NT2/D1 (cell line): Measurements from ENCODE around the gene TGFBI.

ENCODE experiments used
- DNase-seq: peaks from one replicate; pipeline ENCODE4 v3.0.0-alpha.2; 2011; ENCODE audit warnings: low read depth, low spot score
- H3K27me3 ChIP-seq: 2 replicates; pipeline ENCODE4 v1.6.0; 2011; ENCODE audit warnings: mild to moderate bottlenecking; ENCODE audit not compliant: insufficient read length, insufficient read depth
- H3K36me3 ChIP-seq: 2 replicates; pipeline ENCODE4 v1.6.1; 2011; ENCODE audit warnings: mild to moderate bottlenecking, low read length, mixed read lengths; ENCODE audit not compliant: insufficient read depth, insufficient read length
- H3K4me1 ChIP-seq: 2 replicates; pipeline ENCODE4 v1.5.1; 2011; ENCODE audit not compliant: insufficient read depth, insufficient read length
- H3K4me3 ChIP-seq: 2 replicates; pipeline ENCODE4 v1.5.1; 2011; ENCODE audit warnings: low read depth; ENCODE audit not compliant: insufficient read length
- H3K9ac ChIP-seq: 2 replicates; pipeline ENCODE4 v1.6.0; 2011; ENCODE audit warnings: low read depth; ENCODE audit not compliant: insufficient read length
- H3K9me3 ChIP-seq: 2 replicates; pipeline ENCODE4 v1.5.1; 2011; ENCODE audit warnings: mild to moderate bottlenecking, low read length; ENCODE audit not compliant: insufficient read depth
- SUZ12 ChIP-seq: IDR thresholded peaks from 2 replicates; pipeline ENCODE4 v1.6.1; 2011; ENCODE audit not compliant: insufficient read length, insufficient read depth; ENCODE audit errors: extremely low read depth
- YY1 ChIP-seq: IDR thresholded peaks from 2 replicates; pipeline ENCODE4 v1.6.1; 2011; ENCODE audit not compliant: insufficient read length, insufficient read depth
- ZNF274 ChIP-seq: IDR thresholded peaks from 2 replicates; pipeline ENCODE4 v1.6.1; 2011; ENCODE audit warnings: mild to moderate bottlenecking, low read depth, low read length

TGFBI gene

GRCh38 chr5:136099870-136100269 is 71.1 kb downstream of the TGFBI start:
- TF ChIP-seq YY1 (no peak), ZNF274 (no peak), SUZ12 (no peak)
- Histone ChIP-seq H3K9me3 (no peaks in the 10 kb centered on the region), H3K27me3 (no peaks in the 10 kb centered on the region), H3K36me3 (no peaks in the 10 kb centered on the region), H3K9ac (no peak overlapping the region), H3K4me1 (no peaks in the 10 kb centered on the region), H3K4me3 (no peak overlapping the region)
- no peak for DNase-seq

- Histone ChIP-seq H3K9ac (no peak overlapping the region), H3K27me3 (no peaks in the 10 kb centered on the region), H3K4me1 (no peaks in the 10 kb centered on the region), H3K4me3 (no peak overlapping the region), H3K9me3 (no peaks in the 10 kb centered on the region), H3K36me3 (no peaks in the 10 kb centered on the region)
- TF ChIP-seq YY1 (no peak), SUZ12 (no peak), ZNF274 (no peak)
- DNase-seq: no peak
Observed at GRCh38 chr5:136101884-136102283, 73.1 kb downstream of the TGFBI start.

DNA sequence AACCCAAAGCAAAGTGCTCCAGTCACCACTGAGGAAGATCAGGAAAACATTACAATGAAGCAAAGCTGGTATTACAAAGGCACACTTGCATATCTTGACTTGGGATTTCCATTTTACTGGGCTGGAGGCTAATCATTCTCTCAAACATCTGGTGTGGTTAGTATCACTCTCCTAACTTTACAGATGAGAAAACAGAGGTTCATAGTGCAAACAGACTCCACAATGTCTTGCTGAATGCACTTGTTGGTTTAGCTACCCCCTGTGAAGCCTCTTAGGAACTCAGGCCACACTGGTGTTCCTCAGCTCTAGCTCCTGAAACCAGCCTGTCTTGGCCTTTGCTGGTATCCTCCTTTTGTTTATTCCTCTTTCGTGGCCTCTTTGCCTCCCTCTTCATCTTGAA is 74.3 kb downstream of the TGFBI start:
- Histone ChIP-seq H3K4me1 (no peaks in the 10 kb centered on the region), H3K9me3 (no peaks in the 10 kb centered on the region), H3K9ac (no peak overlapping the region), H3K4me3 (no peak overlapping the region), H3K27me3 (no peaks in the 10 kb centered on the region), H3K36me3 (no peaks in the 10 kb centered on the region)
- DNase-seq: no peak
- TF ChIP-seq YY1: no peak
- TF ChIP-seq ZNF274: no peak
- no peak for TF ChIP-seq SUZ12

GRCh38 chr5:136104306-136104965 is 75.6 kb downstream of the TGFBI start:
- no peak for DNase-seq
- H3K9me3 ChIP-seq: no peaks in the 10 kb centered on the region
- H3K9ac ChIP-seq: no peak overlapping the region
- no peaks in the 10 kb centered on the region for H3K4me1 ChIP-seq
- no peaks in the 10 kb centered on the region for H3K36me3 ChIP-seq
- no peaks in the 10 kb centered on the region for H3K27me3 ChIP-seq
- no peak for TF ChIP-seq YY1
- no peak for TF ChIP-seq SUZ12
- no peak for TF ChIP-seq ZNF274
- H3K4me3 ChIP-seq: no peak overlapping the region

DNA sequence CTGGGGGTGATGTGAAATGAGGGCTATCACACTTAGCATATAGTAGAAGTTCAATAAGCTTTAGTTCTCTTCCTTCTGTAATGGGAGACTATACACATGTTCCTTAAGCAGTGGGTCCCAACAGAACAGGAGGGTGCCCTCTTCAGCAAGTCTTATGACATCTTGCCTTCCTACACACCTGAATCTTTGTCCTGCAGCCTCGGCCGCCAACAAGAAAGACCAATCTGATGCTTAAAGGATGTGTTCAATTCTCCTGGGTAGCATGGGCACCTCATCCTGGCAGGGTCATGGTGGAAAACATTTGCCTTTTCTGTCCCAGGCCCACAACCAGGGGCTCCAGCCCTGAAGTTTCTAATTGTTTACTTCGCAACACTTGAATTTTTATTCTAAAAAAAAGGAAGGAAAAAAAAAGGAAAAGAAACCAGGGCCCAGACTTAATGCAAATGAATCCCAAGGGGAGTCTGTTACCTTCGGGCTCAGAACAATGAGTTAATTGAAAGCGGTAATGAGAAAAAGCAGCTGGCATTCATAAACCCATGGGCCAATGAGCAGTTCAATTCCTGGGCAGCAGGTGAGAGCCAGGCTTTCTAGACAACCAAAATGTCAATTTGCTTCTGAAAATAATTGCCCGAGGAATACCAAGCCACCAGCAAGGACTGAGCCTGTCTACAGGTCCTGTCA is 77.7 kb downstream of the TGFBI start:
- H3K9ac ChIP-seq: no peak overlapping the region
- no peaks in the 10 kb centered on the region for H3K9me3 ChIP-seq
- H3K27me3 ChIP-seq: no peaks in the 10 kb centered on the region
- H3K4me1 ChIP-seq: no peaks in the 10 kb centered on the region
- no peak for TF ChIP-seq YY1
- no peak for TF ChIP-seq SUZ12
- no peak for TF ChIP-seq ZNF274
- H3K36me3 ChIP-seq: no peaks in the 10 kb centered on the region
- no peak for DNase-seq
- H3K4me3 ChIP-seq: no peak overlapping the region

DNA sequence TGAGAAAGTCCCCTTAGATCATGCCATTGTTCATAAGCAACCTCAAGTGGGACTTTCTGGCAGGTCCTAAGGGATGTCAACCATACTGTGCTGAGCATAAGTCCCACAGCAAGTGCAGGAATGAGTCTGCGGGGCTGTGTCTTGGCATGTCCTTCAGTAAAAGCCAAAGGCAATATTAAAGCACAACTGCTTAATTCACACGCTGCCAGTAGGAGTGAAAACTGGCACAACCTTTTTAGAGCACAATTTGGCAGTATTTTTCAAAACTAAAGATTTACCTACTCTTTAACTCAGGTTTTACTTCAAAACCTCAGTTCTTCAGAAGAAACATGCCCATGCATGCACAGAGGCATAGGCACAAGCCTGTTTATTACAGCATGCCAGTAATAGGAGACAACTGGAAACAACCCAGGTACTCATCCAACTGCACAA is 79.4 kb downstream of the TGFBI start:
- Histone ChIP-seq H3K4me3 (no peak overlapping the region), H3K9me3 (no peaks in the 10 kb centered on the region), H3K36me3 (no peaks in the 10 kb centered on the region), H3K4me1 (no peaks in the 10 kb centered on the region), H3K9ac (no peak overlapping the region), H3K27me3 (no peaks in the 10 kb centered on the region)
- no peak for DNase-seq
- TF ChIP-seq YY1 (no peak), ZNF274 (no peak), SUZ12 (no peak)

GRCh38 chr5:136108766-136109165 is 80.0 kb downstream of the TGFBI start:
- H3K27me3 ChIP-seq: no peaks in the 10 kb centered on the region
- no peaks in the 10 kb centered on the region for H3K4me1 ChIP-seq

More at GRCh38 chr5:136108766-136109165, 80.0 kb downstream of the TGFBI start:
- Histone ChIP-seq H3K9me3 (no peaks in the 10 kb centered on the region), H3K9ac (no peak overlapping the region), H3K36me3 (no peaks in the 10 kb centered on the region), H3K4me3 (no peak overlapping the region)
- TF ChIP-seq ZNF274: no peak
- TF ChIP-seq YY1: no peak
- no peak for TF ChIP-seq SUZ12
- DNase-seq: no peak
